ENCODE results near the gene LRRC37A2.
"Not testable (repeated sequence)": the region's sequence is repeated elsewhere in the genome, so short reads cannot be mapped to it uniquely, and the experiment has no call there.

Gene LRRC37A2

GRCh38 chr17:46512168-46512567 lies at the start of gene LRRC37A2:
LRRC37A2 (plus strand) TSS chr17:46512468; CDS start chr17:46512713, 245 bp downstream.
- not testable (repeated sequence) for DNase-seq (ENCODE audit: low read depth)

- not testable (repeated sequence) for DNase-seq (ENCODE audit: low read depth)
Observed at GRCh38 chr17:46467618-46468017, 44.6 kb upstream of the LRRC37A2 start.

- DNase-seq (ENCODE audit: low read depth): not testable (repeated sequence)
Observed at GRCh38 chr17:46474489-46474888, 37.8 kb upstream of the LRRC37A2 start.

DNA sequence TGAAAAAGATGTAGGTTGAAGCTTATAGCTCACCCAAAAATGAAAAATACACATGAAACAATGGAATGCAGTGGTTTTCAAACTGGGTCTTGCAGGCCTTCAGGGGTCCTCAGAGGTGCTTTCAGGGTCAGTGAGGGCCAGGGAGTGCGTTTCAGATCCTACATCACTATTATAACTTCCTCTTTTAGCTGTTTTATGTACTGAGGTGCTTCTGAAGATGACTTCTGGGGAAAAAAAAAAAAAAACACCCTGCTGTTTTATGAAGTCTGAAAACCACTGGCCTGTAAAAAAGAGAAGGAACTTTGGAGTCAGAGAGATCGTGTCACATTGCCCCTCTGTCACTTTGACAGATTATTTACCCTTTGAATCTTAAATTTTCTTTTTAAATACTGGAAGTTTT lies 36.7 kb upstream of the LRRC37A2 start:
- DNase-seq (ENCODE audit: low read depth): not testable (repeated sequence)

GRCh38 chr17:46478823-46479222 lies 33.4 kb upstream of the LRRC37A2 start:
- DNase-seq (ENCODE audit: low read depth): not testable (repeated sequence)

- DNase-seq (ENCODE audit: low read depth): not testable (repeated sequence)
Observed at GRCh38 chr17:46481310-46481709, 31.0 kb upstream of the LRRC37A2 start.

DNA sequence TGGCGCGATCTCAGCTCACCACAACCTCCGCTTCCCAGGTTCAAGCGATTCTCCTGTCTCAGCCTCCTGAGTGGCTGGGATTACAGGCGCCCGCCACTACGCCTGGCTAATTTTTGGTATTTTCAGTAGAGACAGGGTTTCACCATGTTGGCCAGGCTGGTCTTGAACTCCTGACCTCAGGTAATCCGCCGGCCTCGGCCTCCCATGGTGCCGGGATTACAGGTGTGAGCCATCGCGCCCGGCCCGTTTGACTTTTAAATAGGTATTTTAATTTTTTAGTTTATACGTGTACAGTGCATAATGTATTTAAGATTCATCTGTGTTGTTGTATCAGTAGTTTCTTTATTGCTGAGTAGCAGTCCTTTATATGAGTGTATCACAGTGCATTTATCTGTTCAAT lies 20.2 kb upstream of the LRRC37A2 start:
- DNase-seq (ENCODE audit: low read depth): not testable (repeated sequence)

DNA sequence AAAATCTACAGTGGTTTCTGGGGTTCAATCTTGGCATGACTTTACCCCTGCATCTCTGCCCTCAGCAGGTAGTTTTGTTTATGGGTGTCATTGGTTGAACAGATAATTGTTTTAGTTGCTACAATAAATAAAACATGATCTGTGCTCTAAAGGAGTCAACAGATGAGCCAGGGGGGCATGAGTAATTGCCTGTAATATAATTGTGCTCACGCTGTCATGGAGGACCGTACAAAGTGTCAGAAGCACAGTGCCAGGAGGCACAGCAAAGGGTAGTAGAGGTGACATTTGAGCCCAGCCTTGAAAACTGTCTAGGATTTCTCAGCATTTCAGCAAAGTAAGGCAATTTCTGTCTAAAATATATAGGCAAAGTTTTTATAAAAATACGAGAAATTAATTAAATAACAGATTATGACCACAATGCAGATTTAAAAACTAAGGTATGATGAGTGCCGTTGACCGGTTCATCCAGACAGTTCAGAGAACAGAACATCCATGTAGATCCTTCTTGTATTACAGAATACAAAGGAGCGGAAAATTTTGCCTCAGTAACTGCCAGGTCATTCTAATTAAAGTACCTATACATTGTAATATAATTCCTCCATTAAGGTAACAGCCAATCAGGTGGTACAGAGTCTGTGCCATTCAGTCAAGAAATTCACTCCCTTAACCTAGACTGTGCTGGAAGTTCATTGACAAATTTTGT lies 12.7 kb upstream of the LRRC37A2 start:
- not testable (repeated sequence) for DNase-seq (ENCODE audit: low read depth)

GRCh38 chr17:46505896-46506295 lies 6.4 kb upstream of the LRRC37A2 start:
- not testable (repeated sequence) for DNase-seq (ENCODE audit: low read depth)

DNA sequence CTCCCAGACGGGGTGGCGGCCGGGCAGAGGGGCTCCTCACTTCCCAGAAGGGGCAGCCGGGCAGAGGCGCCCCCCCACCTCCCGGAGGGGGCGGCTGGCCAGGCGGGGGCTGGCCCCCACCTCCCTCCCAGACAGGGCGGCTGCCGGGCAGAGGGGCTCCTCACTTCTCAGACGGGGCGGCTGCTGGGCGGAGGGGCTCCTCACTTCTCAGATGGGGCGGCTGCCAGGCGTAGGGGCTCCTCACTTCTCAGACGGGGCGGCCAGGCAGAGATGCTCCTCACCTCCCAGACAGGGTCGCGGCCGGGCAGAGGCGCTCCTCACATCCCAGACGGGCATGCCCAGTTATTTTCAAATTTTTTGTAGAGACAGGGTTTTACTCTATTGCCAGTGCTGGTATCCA lies 22.4 kb downstream of the LRRC37A2 start:
- not testable (repeated sequence) for DNase-seq (ENCODE audit: low read depth)

GRCh38 chr17:46548607-46549006 lies 36.3 kb downstream of the LRRC37A2 start:
- not testable (repeated sequence) for DNase-seq (ENCODE audit: low read depth)

DNA sequence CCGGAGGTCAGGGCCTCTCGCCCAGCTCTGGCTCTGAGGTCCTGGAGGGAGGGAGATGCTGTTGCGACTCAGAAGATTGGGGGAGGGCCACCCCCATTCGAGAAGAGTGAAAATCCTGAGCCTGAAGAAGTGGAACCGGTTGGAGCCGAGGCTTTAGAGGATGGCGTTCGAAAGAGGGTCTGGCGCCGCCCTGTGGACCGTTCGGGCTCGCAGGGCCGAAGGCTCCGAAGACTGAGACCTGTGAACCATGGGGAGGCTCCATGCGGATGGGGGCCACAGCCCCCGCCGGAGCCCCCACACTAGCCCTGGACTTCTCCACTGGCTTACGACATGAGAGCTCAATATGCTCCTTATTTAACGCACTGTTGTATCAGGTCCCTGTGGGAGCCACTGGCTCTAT lies 46.9 kb downstream of the LRRC37A2 start:
- DNase-seq (ENCODE audit: low read depth): not testable (repeated sequence)

GRCh38 chr17:46560048-46560447 lies 47.8 kb downstream of the LRRC37A2 start:
- not testable (repeated sequence) for DNase-seq (ENCODE audit: low read depth)

DNA sequence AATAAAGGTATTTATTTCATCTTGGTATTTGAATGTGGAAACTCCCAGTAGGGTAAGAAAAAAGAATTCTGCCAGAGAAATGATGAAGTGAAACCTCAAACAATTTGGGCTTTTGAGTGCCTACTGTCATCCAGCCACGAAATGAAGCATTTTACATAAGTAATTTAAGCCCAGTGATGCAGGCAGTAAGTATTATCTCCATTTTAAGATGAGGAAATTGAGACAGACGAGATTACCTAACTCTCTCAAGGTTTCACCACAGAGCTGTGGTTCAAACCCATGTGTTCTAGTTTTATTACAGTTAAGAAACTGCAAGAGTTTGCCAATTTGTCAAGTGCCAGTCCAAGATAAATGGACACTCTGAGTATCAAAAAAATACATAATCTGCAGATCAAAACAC lies 54.0 kb downstream of the LRRC37A2 start:
- not testable (repeated sequence) for DNase-seq (ENCODE audit: low read depth)

DNA sequence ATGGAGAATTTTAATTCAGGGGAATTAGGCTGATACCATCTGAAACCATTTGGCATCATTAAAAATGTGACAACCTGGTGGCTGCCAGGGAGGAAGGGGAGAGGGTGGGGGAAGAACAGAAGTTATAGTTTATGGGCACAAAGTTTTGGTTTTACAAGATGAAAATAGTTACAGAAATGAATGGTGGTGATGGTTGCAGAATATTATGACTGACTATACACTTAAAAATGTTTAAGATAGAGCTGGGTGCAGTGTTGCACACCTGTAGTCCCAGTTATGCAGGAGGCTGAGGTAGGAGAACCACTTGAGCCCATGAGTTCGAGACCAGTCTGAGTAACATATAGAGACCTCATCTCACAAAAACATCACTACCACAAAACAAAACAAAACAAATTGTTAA lies 54.7 kb downstream of the LRRC37A2 start:
- not testable (repeated sequence) for DNase-seq (ENCODE audit: low read depth)

DNA sequence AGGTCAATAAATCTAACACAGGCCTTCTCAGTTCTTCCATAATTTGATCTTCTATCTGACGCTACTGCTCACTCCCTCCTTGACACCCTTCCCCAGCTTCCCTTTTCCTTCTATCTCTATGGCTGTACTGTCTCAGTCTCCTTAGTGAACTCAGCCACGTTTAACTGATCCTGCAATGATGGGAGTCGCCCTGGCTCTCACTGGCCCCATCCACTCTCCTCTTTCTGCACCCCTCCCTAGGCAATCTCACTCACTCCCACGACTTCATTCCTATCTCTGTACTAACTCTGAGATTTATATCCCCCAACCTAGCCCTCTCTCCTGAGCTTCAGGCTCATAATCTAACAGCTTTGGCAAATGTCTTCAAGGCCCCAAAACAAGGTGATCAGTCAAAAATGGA lies 59.5 kb downstream of the LRRC37A2 start:
- not testable (repeated sequence) for DNase-seq (ENCODE audit: low read depth)

DNA sequence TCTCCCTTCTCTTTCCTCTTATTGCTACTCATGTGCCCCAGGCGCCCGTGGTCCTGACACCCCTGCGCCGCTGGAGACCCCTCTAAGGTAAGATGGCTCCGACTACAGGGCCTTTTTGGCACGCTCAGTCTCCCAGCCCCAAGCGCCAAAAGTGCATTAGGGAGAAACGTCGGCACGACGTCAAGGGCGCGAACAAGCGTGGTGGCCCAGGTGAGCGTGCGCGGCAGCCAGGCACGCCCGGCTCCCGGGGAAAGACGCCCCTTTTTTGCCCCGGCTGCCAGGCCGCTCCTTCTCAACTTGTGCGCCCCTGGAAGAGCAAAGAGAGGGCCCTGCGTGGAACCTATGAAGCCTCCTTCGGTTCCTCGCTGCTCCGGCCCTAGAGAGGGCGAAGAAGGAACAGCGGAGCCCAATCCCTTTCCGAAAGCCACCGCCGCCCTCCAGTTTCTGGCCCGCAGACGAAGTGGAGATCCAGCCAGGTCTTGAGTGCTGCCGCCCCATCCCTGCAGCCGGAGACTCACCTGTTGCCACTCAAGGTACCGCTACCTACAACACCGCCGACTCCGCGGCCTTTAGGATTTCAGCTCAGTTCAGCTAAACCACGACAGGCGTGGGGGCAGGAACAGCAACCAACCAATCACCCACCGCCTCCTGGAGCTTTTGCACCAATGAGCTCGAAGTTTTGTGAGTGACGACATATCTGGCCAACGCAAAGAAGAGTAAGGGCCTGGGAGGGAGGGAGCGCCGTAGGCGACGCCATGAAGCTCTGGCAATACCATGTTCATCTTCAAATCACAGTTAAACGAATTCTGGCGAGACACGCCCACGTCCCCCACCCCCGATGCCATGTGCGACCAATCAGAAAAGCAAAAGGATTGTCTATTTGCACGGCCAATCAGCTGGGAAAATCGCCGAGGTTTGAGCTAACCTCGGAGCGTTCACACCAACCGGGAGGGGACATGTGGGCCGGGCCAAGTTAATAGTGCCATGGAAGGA lies 67.1 kb downstream of the LRRC37A2 start, which contains the start of gene ARL17A:
Gene ARL17A, minus strand, starts transcription at position 609 of the 993 bp plus-strand sequence. CDS start 3,369 bp downstream, outside the sequence.
- DNase-seq (ENCODE audit: low read depth): peak; percentile 65

DNA sequence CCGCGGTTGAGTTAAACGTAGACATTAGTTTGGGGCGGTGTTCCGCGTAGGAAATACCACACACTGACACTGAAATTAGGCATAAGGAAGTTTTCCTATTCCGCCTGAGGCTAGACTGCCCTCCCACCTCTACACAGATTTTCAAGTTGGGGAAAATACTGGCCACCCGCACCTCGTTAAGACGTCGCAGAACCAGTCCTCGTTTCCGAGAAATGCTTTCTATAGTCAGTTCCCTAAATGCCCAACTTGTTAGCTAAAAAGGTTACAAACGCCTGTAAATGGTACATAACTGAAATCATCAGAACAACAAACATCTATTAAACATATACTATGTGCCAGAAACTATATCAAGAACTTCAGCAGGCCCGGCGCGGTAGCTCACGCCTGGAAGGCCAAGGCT lies 67.8 kb downstream of the LRRC37A2 start:
- DNase-seq (ENCODE audit: low read depth): not testable (repeated sequence)

DNA sequence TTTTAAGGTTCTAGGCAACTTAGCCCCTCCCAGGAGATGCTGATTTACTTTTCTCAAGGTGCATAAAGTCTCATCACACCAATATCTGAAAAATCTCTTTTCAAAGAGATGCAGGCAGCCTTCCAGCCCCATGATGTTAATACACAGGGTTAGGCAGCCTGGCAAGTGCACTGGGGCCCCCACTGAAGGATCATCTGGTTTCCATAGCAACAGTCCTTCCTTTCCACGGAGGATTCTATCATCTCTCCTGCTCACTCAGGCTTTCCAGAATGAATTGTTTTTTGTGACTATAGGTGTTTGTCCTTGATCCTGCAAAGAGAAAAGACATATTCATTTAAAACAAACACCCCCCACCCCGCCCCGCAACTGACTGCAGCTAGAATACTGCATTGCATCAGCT lies 73.2 kb downstream of the LRRC37A2 start:
- DNase-seq (ENCODE audit: low read depth): not testable (repeated sequence)

- not testable (repeated sequence) for DNase-seq (ENCODE audit: low read depth)
Observed at GRCh38 chr17:46590157-46591146, 78.2 kb downstream of the LRRC37A2 start, which contains the start of gene NSF. NSF (plus strand) TSS chr17:46590669; CDS start chr17:46590776, 107 bp downstream.

- DNase-seq (ENCODE audit: low read depth): not testable (repeated sequence)
Observed at GRCh38 chr17:46591332-46591731, 79.1 kb downstream of the LRRC37A2 start.

All from activated T-cell treated with anti-CD3 and anti-CD28 coated beads for 48 hours (primary cell).